ENCODE data around the gene TMEM115. TPM values are rescaled to one million over a fixed set of nuclear protein-coding genes. Genes with fewer than 3 reads are reported as not detected.

The TMEM115 gene
- total RNA-seq, 1 experiment from 2014 or later: 56.6 TPM

- H3K4me2 ChIP-seq (ENCODE audit: low read length): no peak overlapping the region
- no peak for TF ChIP-seq EZH2 (IDR thresholded peaks at IDR 0.05; ENCODE audit: low read length, unreplicated experiment)
- no peak for TF ChIP-seq CTCF (conservative IDR thresholded peaks at IDR 0.05; ENCODE audit: low read depth, low read length)
- no peak for TF ChIP-seq EZH2phosphoT487 (IDR thresholded peaks at IDR 0.05; ENCODE audit: borderline replicate concordance, low read length)
- BruUV-seq (replicated peaks): no TSS peak
These were observed 16.3 kb downstream of the TMEM115 start for GRCh38 chr3:50342813-50343633.

GRCh38 chr3:50341996-50342650 lies 17.2 kb downstream of the TMEM115 start:
- POLR2A ChIA-PET (ENCODE audit: unreplicated experiment): no interaction called here

More at GRCh38 chr3:50342813-50343633, 16.3 kb downstream of the TMEM115 start:
- Histone ChIP-seq H3K36me3 (ENCODE audit: low read depth, low read length) (no peaks in the 10 kb centered on the region), H3K4me3 (ENCODE audit: low read length) (no peak overlapping the region), H3K27ac (ENCODE audit: low read length) (no peak overlapping the region), H3K9ac (ENCODE audit: low read length) (no peak overlapping the region), H4K20me1 (ENCODE audit: low read length) (no peaks in the 10 kb centered on the region), H3K79me2 (ENCODE audit: low read length) (no peaks in the 10 kb centered on the region), H3K4me1 (ENCODE audit: insufficient read depth, low read length) (peaks cover 9% of the 10 kb centered on the region), H2AFZ (ENCODE audit: low read length) (no peak overlapping the region), H3K9me3 (ENCODE audit: low read length) (no peaks in the 10 kb centered on the region), H3K9me2 (replicated peaks; ENCODE audit: low read length) (no peaks in the 10 kb centered on the region), H3F3A (ENCODE audit: low read length, unreplicated experiment) (peaks cover 4% of the 10 kb centered on the region), H3K27me3 (ENCODE audit: low read length) (no peaks in the 10 kb centered on the region)
- POLR2A ChIA-PET (ENCODE audit: unreplicated experiment): no interaction called here
- DNase-seq: no peak
- ATAC-seq: no peak
- CTCF ChIA-PET: interaction anchor here (0.8 kb wide), 1 partner anchor 10 kb away, joined by 3 read pairs; no protein-coding TSS in a partner anchor
- intact Hi-C loops (cut with micrococcal nuclease): no loop called here

More at GRCh38 chr3:50341996-50342650, 17.2 kb downstream of the TMEM115 start:
- intact Hi-C loops (cut with micrococcal nuclease): no loop called here
- no peaks in the 10 kb centered on the region for H3F3A ChIP-seq (ENCODE audit: low read length, unreplicated experiment)
- H3K36me3 ChIP-seq (ENCODE audit: low read depth, low read length): no peaks in the 10 kb centered on the region
- H3K27me3 ChIP-seq (ENCODE audit: low read length): no peaks in the 10 kb centered on the region
- H3K79me2 ChIP-seq (ENCODE audit: low read length): peaks cover under 1% of the 10 kb centered on the region; the same call in 1 of the 2 replicates
- TF ChIP-seq CTCF (conservative IDR thresholded peaks at IDR 0.05; ENCODE audit: low read depth, low read length) (no peak), EZH2phosphoT487 (IDR thresholded peaks at IDR 0.05; ENCODE audit: borderline replicate concordance, low read length) (no peak), EZH2 (IDR thresholded peaks at IDR 0.05; ENCODE audit: low read length, unreplicated experiment) (no peak)
- ATAC-seq (no peak), DNase-seq (no peak)
- H3K9me2 ChIP-seq (replicated peaks; ENCODE audit: low read length): no peaks in the 10 kb centered on the region
- H2AFZ ChIP-seq (ENCODE audit: low read length): no peak overlapping the region
- H3K4me2 ChIP-seq (ENCODE audit: low read length): no peak overlapping the region
- BruUV-seq (replicated peaks): no TSS peak
- no peak overlapping the region for H3K9ac ChIP-seq (ENCODE audit: low read length)
- CTCF ChIA-PET: no interaction called here
- no peak overlapping the region for H3K27ac ChIP-seq (ENCODE audit: low read length)
- no peaks in the 10 kb centered on the region for H4K20me1 ChIP-seq (ENCODE audit: low read length)
- no peak overlapping the region for H3K4me3 ChIP-seq (ENCODE audit: low read length)
- peaks cover 10% of the 10 kb centered on the region for H3K4me1 ChIP-seq (ENCODE audit: insufficient read depth, low read length)
- no peaks in the 10 kb centered on the region for H3K9me3 ChIP-seq (ENCODE audit: low read length)

Measured in PC-3 (cell line).